ENCODE measurements around the gene ATG9B. TPM values are rescaled to one million over a fixed set of nuclear protein-coding genes. Genes with fewer than 3 reads are reported as not detected.

The ATG9B gene
- polyA plus RNA-seq, 1 experiment = 0.15 TPM

GRCh38 chr7:151057989-151058780 is 33.9 kb upstream of the ATG9B start:
- POLR2A ChIA-PET = interaction anchor here (0.7 kb wide), 1 partner anchor 23 kb away, joined by 3 read pairs; the partner anchor contains the start of gene FASTK
- Histone ChIP-seq H3K27me3 (ENCODE audit: control insufficient read depth, insufficient read depth, low read length) (no peaks in the 10 kb centered on the region), H3K4me3 (ENCODE audit: low read depth, low read length) (peak overlapping the region; percentile 55), H3K36me3 (ENCODE audit: control insufficient read depth, insufficient read depth, low read length) (0 out of 2 replicates have a peak, but pooled peaks cover 1% of the 10 kb centered on the region)
- TF ChIP-seq, protein P1, sequence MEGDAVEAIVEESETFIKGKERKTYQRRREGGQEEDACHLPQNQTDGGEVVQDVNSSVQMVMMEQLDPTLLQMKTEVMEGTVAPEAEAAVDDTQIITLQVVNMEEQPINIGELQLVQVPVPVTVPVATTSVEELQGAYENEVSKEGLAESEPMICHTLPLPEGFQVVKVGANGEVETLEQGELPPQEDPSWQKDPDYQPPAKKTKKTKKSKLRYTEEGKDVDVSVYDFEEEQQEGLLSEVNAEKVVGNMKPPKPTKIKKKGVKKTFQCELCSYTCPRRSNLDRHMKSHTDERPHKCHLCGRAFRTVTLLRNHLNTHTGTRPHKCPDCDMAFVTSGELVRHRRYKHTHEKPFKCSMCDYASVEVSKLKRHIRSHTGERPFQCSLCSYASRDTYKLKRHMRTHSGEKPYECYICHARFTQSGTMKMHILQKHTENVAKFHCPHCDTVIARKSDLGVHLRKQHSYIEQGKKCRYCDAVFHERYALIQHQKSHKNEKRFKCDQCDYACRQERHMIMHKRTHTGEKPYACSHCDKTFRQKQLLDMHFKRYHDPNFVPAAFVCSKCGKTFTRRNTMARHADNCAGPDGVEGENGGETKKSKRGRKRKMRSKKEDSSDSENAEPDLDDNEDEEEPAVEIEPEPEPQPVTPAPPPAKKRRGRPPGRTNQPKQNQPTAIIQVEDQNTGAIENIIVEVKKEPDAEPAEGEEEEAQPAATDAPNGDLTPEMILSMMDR (IDR thresholded peaks at IDR 0.05; ENCODE audit: insufficient read depth, low read depth, low read length) = no peak
- peak; percentile 99 for DNase-seq (ENCODE audit: low read depth)
- CTCF ChIA-PET = interaction anchor here (0.9 to 1.6 kb wide), 4 partner anchors 25 to 53 kb away, joined by 3 to 7 read pairs (median 4); no protein-coding TSS in a partner anchor

DNA sequence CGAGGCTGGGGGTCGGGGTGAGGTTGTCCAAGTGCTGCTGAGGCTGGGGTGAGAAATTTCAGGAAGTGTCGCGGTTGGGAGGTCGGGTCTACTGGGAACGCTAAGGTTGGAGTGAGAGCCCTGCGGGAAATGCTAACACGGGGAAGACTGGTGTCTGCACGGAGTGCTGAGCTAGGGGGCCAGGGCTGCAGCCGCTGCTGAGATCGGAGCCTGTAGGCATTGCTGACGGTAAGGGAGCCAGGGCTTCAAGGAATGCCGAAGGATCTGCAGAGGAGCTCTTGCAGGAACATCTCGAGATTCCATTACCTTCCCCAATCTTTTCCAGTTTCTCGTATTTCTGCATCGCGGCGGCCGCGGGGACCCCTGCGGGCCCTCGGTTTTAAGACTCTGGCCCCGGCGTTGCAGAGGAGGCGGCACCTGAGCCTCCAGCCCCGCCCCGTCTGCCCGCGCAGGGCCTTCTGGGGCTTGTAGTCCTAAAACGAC is 33.3 kb upstream of the ATG9B start, which contains the start of gene CDK5:
Gene CDK5 (minus strand): TSS at position 392 of the 483 bp plus-strand sequence. CDS start 49 bp downstream, at position 343.
- TF ChIP-seq, protein P1 (IDR thresholded peaks at IDR 0.05; ENCODE audit: insufficient read depth, low read depth, low read length) = 0 out of 2 replicates have a peak, but pooled peaks have one; percentile 9
- POLR2A ChIA-PET = no interaction called here
- CTCF ChIA-PET = interaction anchor here (0.9 to 1.1 kb wide), 2 partner anchors 10 to 46 kb away, joined by 3 read pairs; no protein-coding TSS in a partner anchor
- peak within 1 kb of the TSS; percentile 55 for H3K4me3 ChIP-seq (ENCODE audit: low read depth, low read length)
- H3K36me3 ChIP-seq (ENCODE audit: control insufficient read depth, insufficient read depth, low read length) = 0 out of 2 replicates have a peak, but pooled peaks cover 1% of the 10 kb centered on the region
- no peaks in the 10 kb centered on the region for H3K27me3 ChIP-seq (ENCODE audit: control insufficient read depth, insufficient read depth, low read length)
- no peak for DNase-seq (ENCODE audit: low read depth)

DNA sequence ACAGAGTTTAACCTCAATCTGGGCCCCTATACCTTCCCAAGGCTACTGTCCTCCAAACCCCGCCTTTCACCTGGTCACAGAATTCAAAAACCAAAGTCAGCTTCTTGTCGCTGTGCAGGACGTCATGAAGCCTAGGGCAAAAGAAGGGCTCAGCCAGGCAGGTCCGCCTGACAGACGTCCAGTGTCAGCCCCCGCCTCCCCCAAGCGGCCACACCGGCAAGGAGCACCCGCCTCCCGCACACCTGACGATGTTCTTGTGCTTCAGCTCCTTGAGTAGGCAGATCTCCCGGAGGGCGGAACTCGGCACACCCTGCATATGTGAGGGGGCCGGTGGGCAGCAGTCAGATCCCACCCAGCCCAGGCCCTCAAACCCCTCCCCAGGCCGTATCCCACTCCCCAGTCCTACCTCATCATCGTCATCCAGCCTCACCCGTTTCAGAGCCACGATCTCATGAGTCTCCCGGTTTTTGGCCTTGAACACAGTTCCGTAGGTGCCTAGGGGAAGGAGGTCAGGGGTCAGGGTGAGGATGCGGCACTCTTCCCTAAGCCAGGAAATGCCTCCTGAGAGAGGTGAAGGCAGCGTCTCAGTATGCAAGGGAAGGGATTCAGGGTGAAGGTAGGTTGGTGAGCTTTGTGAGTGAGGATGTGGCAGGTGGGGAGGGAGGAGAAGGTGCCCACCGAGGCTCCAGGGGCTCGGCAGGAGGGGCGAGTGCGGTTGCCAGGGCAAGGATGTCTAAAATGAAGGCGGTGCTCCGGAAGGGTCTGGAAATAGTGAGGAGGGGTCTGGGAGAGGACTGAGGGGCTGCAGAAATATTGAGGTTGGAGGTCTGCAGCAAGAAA is 32.6 kb upstream of the ATG9B start:
- DNase-seq (ENCODE audit: low read depth) = no peak
- Histone ChIP-seq H3K27me3 (ENCODE audit: control insufficient read depth, insufficient read depth, low read length) (no peaks in the 10 kb centered on the region), H3K4me3 (ENCODE audit: low read depth, low read length) (peak overlapping the region; percentile 55), H3K36me3 (ENCODE audit: control insufficient read depth, insufficient read depth, low read length) (no peaks in the 10 kb centered on the region; the same call in 1 of the 2 replicates)
- ChIA-PET POLR2A (no interaction called here), CTCF (interaction anchor here (0.9 to 1.1 kb wide), 2 partner anchors 10 to 47 kb away, joined by 3 read pairs; no protein-coding TSS in a partner anchor)
- TF ChIP-seq, protein P1 (IDR thresholded peaks at IDR 0.05; ENCODE audit: insufficient read depth, low read depth, low read length) = no peak

DNA sequence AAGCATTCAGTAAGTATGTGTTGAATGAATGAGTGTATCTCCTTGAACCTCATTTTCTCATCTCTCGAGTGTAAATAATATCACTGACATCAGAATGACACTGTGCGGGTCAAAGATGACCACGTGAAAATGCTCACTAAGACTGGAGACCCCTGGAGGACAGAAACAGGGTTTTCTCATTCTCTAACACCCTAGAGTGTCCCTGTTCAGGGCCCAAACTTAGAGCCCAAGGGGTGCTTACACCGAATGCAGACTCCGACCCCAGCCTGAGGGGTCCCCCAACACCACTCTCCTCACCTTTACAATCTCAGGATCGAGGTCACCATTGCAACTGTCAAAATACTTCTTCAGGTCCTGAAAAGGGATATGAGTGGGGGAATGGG is 32.0 kb upstream of the ATG9B start:
- CTCF ChIA-PET = no interaction called here
- TF ChIP-seq, protein P1 (IDR thresholded peaks at IDR 0.05; ENCODE audit: insufficient read depth, low read depth, low read length) = no peak
- no peak overlapping the region for H3K4me3 ChIP-seq (ENCODE audit: low read depth, low read length)
- no peaks in the 10 kb centered on the region; the same call in 1 of the 2 replicates for H3K36me3 ChIP-seq (ENCODE audit: control insufficient read depth, insufficient read depth, low read length)
- POLR2A ChIA-PET = no interaction called here
- no peak for DNase-seq (ENCODE audit: low read depth)
- H3K27me3 ChIP-seq (ENCODE audit: control insufficient read depth, insufficient read depth, low read length) = no peaks in the 10 kb centered on the region

All from BJ (cell line).